ENCODE results near the gene ZFYVE28. TPM values are rescaled to one million over a fixed set of nuclear protein-coding genes. Genes with fewer than 3 reads are reported as not detected.

ZFYVE28 gene
- total and polyA plus RNA-seq, 11 donors = 2.6 to 11.9 (median 5.5) TPM

DNA sequence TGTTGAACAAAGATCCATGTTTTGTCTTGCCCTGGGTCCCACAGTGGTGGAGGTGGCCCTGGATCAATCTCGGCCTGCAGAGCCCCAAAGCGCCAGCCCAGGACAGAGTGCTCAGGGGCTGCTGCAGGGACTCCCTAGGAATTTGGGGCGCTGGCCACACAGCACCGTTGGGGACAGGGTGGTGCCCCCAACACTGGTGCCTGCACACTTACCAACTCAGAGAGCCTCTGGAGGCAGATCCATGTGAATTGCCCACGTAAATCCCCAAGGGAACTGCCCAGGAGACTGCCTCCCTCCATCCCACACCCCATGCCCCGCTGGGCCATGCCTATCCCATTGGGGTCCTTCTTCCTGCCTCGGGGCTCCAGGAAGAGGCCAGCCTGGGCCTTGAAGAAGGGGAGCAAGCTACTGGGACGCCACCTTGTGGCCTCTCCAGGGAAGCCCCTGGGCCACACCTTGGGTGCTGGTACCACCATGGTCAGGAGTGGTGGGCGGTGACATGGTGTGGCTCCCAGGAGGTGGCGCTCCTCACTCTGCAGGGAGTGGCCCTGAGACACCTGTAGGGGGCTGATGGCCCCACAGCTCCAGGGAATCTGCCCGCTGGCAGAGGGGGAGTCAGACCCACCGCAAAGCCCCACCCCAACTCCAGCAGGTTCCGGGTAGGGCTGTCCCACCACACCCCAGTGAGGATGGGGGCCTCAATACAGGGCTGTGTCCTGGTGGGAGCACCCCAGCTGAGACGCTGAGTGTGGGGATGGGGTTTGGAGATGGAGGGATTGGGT, 23.1 kb upstream of the ZFYVE28 start:
- Histone ChIP-seq H3K27ac (no peak overlapping the region), H3K9me3 (no peaks in the 10 kb centered on the region), H3K4me3 (no peak overlapping the region), H3K4me1 (peaks cover 0 to 5% (median 0%) of the 10 kb centered on the region in 12 donors), H3K27me3 (no peaks in the 10 kb centered on the region), H3K36me3 (no peaks in the 10 kb centered on the region)
- ATAC-seq (peak; percentile 46 to 77 (median 74)), DNase-seq (peak in 2 of 5 donors; percentile 56 to 62)
- TF ChIP-seq POLR2A (IDR thresholded peaks at IDR 0.05) = no peak
- TF ChIP-seq, protein P1, sequence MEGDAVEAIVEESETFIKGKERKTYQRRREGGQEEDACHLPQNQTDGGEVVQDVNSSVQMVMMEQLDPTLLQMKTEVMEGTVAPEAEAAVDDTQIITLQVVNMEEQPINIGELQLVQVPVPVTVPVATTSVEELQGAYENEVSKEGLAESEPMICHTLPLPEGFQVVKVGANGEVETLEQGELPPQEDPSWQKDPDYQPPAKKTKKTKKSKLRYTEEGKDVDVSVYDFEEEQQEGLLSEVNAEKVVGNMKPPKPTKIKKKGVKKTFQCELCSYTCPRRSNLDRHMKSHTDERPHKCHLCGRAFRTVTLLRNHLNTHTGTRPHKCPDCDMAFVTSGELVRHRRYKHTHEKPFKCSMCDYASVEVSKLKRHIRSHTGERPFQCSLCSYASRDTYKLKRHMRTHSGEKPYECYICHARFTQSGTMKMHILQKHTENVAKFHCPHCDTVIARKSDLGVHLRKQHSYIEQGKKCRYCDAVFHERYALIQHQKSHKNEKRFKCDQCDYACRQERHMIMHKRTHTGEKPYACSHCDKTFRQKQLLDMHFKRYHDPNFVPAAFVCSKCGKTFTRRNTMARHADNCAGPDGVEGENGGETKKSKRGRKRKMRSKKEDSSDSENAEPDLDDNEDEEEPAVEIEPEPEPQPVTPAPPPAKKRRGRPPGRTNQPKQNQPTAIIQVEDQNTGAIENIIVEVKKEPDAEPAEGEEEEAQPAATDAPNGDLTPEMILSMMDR (IDR thresholded peaks at IDR 0.05) = peak; percentile 57 to 76 (median 63)
- intact Hi-C loops (cut with DNase I) = loop anchor here in 6 of 10 donors (1.0 to 10.0 kb wide), 5 partner anchors 217 to 224 kb away; no protein-coding TSS in a partner anchor
- 44 to 51% (median 46%) methylated on average over 13 to 14 of the region's 14 CpGs for WGBS, 4 donors

DNA sequence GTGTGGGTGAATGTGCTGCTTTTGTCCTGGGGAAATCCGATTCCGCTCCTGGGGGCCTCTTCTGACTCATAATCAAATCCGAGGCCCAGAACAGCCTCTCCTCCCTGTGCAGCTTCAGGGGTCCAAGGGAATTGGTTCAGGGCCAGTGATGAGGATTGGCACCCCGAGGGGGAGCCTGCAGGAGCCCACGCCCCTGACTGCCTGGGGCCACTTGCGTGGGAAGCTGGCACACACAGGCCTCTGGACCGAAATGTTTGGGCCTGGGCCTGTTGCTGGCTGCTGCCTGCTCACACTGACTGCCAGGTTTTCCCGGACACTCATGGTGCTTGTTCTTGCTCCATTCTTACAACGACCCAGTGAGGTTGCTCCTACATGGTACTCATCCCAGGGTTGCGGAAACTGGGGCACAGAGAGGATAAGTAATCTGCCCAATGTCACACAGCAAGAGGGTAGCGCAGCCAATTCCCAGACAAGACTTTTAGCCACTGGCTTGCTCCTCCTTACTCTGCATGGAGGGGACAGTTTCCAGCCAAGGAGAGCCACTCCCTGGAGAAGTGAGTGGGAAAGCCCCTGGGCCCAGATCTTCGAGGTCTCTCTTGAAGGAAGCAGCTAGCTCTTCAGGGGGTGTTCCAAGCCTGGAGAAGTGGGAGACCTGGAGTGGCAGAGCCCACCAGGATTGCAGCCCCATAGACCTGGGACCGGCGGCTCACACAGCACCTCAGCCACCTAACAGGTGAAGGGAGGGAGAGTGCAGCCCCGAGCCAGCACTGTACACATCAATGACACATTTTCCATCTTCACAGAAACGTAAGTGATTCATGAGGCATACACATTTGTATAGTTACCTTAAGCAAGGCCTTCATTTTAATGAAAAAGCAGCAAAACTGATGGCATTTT, 20.6 kb upstream of the ZFYVE28 start:
- H3K4me1 ChIP-seq = peaks cover 0 to 5% (median 0%) of the 10 kb centered on the region in 12 donors
- TF ChIP-seq POLR2A (IDR thresholded peaks at IDR 0.05) = no peak
- TF ChIP-seq, protein P1 (IDR thresholded peaks at IDR 0.05) = no peak
- H3K27ac ChIP-seq = no peak overlapping the region
- H3K9me3 ChIP-seq = no peaks in the 10 kb centered on the region
- no peak for ATAC-seq
- H3K4me3 ChIP-seq = no peak overlapping the region
- no peak for DNase-seq
- no peaks in the 10 kb centered on the region for H3K27me3 ChIP-seq
- no peaks in the 10 kb centered on the region for H3K36me3 ChIP-seq
- intact Hi-C loops (cut with DNase I) = no loop called here
- WGBS, 4 donors = 85 to 89% (median 87%) methylated on average over 10 to 16 of the region's 16 CpGs

DNA sequence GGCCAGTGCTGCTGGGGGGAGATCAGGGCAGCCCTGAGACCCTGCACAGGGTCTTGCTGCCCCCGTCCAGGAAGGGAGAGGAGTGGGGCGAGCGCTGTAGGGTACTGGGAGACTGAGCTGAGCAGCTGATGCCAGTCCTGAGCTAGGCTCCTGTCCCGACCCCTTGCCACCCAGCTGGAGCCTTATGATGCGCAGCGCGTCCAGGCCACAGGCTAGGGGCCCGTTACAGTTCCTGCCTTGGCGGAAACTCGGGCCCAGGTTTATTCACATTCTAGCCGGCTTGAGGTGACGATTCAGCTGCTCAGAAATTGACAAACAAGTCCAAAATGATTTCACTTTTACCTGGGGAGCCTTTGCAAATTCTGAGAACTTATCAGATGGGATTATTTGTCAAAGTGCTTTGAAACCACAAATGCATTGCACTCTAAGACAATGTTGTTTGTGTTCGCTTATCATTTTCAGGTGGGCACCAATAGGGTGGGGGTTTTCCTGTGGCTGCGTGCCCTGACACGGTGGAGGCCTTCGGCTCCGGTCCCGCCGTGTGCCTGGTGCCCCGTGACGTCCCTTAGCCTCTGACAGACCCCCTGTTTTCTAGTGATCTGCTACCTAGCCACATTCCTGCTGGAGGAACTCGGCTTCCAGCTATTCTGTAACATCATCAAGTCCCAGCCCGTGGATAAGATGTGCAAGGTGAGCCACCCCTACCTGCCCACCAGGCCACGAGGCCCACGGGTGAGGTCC, 19.2 kb upstream of the ZFYVE28 start:
- peaks cover 0 to 5% (median 0%) of the 10 kb centered on the region in 12 donors for H3K4me1 ChIP-seq
- no peaks in the 10 kb centered on the region for H3K9me3 ChIP-seq
- no peak overlapping the region for H3K4me3 ChIP-seq
- H3K36me3 ChIP-seq = no peaks in the 10 kb centered on the region
- ATAC-seq = no peak
- no peaks in the 10 kb centered on the region for H3K27me3 ChIP-seq
- no peak for TF ChIP-seq POLR2A (IDR thresholded peaks at IDR 0.05)
- TF ChIP-seq, protein P1 (IDR thresholded peaks at IDR 0.05) = no peak
- no peak overlapping the region for H3K27ac ChIP-seq
- intact Hi-C loops (cut with DNase I) = no loop called here
- no peak for DNase-seq
- 82 to 89% (median 84%) methylated on average over 21 to 25 of the region's 25 CpGs for WGBS, 4 donors
